IMR-90 (cell line): Measurements from ENCODE around the gene NOP10. TPM values are rescaled to one million over a fixed set of nuclear protein-coding genes. Genes with fewer than 3 reads are reported as not detected.

Experiments
- ATAC-seq: fragments of 200-7000 bp; cut with Tn5 transposase; 2 replicates; pipeline ENCODE4 v1.9.1; 2020; ENCODE audit warnings: low read depth, mild to moderate bottlenecking, moderate library complexity
- BruUV-seq: library from RNA; stranded (reverse); fragments of 400-500 nt; replicated peaks from 2 replicates; lab custom pipeline; 2021; lab: Mats Ljungman, UMichigan
- CTCF ChIA-PET: fragments of 300-600 bp; formaldehyde crosslinking; extraction: SDS; loops from one replicate; lab custom pipeline; 2021; ENCODE audit warnings: antibody characterized with exemption; lab: Yijun Ruan, JAX
- POLR2A ChIA-PET: fragments of 300-600 bp; sonication (Branson Sonifier 250); formaldehyde crosslinking; loops from one replicate; lab custom pipeline; 2022; ENCODE audit warnings: antibody characterized with exemption; ENCODE audit not compliant: unreplicated experiment; lab: Charles Lee
- DNase-seq: peaks from one replicate; pipeline ENCODE4 v3.0.0; 2013
- H2AFZ ChIP-seq: replicated peaks from 2 replicates; pipeline ENCODE3; 2013; ENCODE audit warnings: low read length, mild to moderate bottlenecking; ENCODE audit not compliant: poor library complexity
- H2AK5ac ChIP-seq: 2 replicates; pipeline ENCODE4 v1.6.1; 2013; ENCODE audit warnings: low read depth, low read length, inconsistent platforms
- H2AK9ac ChIP-seq: replicated peaks from 2 replicates; pipeline ENCODE3; 2013; ENCODE audit warnings: mild to moderate bottlenecking, low read depth, low read length, moderate library complexity; ENCODE audit not compliant: poor library complexity
- H2BK120ac ChIP-seq: 2 replicates; pipeline ENCODE4 v1.6.1; 2013; ENCODE audit warnings: low read depth, low read length, inconsistent platforms
- H2BK15ac ChIP-seq: 3 replicates; pipeline ENCODE4 v1.6.1; 2013; ENCODE audit warnings: low read depth, low read length, inconsistent platforms
- H2BK20ac ChIP-seq: 2 replicates; pipeline ENCODE4 v1.6.1; 2013; ENCODE audit warnings: low read depth, mild to moderate bottlenecking, inconsistent platforms, low read length, moderate library complexity
- H2BK5ac ChIP-seq: 2 replicates; pipeline ENCODE4 v1.6.1; 2013; ENCODE audit warnings: mild to moderate bottlenecking, low read depth, low read length, inconsistent platforms; ENCODE audit not compliant: poor library complexity, severe bottlenecking
- H3K14ac ChIP-seq: replicated peaks from 2 replicates; pipeline ENCODE4 v1.6.1; 2013; ENCODE audit warnings: low read depth, low read length, inconsistent platforms
- H3K18ac ChIP-seq: 2 replicates; pipeline ENCODE4 v1.6.1; 2013; ENCODE audit warnings: low read depth, low read length, control low read depth
- H3K23ac ChIP-seq: 2 replicates; pipeline ENCODE4 v1.6.1; 2013; ENCODE audit warnings: low read depth, low read length, inconsistent platforms
- H3K27ac ChIP-seq: 2 replicates; pipeline ENCODE4 v1.5.1; 2013; ENCODE audit warnings: mild to moderate bottlenecking, control low read depth, low read length; ENCODE audit not compliant: insufficient read depth
- H3K27me3 ChIP-seq: 2 replicates; pipeline ENCODE4 v1.6.1; 2013; ENCODE audit warnings: low read length; ENCODE audit not compliant: control insufficient read depth, insufficient read depth
- H3K36me3 ChIP-seq: 2 replicates; pipeline ENCODE4 v1.6.1; 2013; ENCODE audit warnings: low read length, mixed read lengths; ENCODE audit not compliant: control insufficient read depth, insufficient read depth
- H3K4ac ChIP-seq: 2 replicates; pipeline ENCODE4 v1.6.1; 2013; ENCODE audit warnings: low read depth, low read length, inconsistent platforms
- H3K4me1 ChIP-seq: 2 replicates; pipeline ENCODE4 v1.6.1; 2013; ENCODE audit warnings: low read length, mixed read lengths; ENCODE audit not compliant: control insufficient read depth, insufficient read depth
- H3K4me2 ChIP-seq: 2 replicates; pipeline ENCODE4 v1.6.1; 2013; ENCODE audit warnings: low read depth, mild to moderate bottlenecking, control low read depth, low read length, moderate library complexity
- H3K4me3 ChIP-seq: 2 replicates; pipeline ENCODE4 v1.5.1; 2013; ENCODE audit warnings: low read depth, mild to moderate bottlenecking, control low read depth, low read length, moderate library complexity; ENCODE audit not compliant: insufficient read depth
- H3K56ac ChIP-seq: 2 replicates; pipeline ENCODE4 v1.6.1; 2013; ENCODE audit warnings: low read length, inconsistent platforms; ENCODE audit not compliant: insufficient read depth; ENCODE audit errors: extremely low read depth
- H3K79me1 ChIP-seq, 2 experiments: 2 replicates each; pipeline ENCODE4 v1.6.1; 2013; ENCODE audit warnings: low read length in 2 of 2, inconsistent platforms in 1 of 2, low read depth in 1 of 2
- H3K9ac ChIP-seq: 2 replicates; pipeline ENCODE4 v1.6.1; 2013; ENCODE audit warnings: low read depth, low read length, control low read depth
- H3K9me1 ChIP-seq: 2 replicates; pipeline ENCODE4 v1.6.1; 2013; ENCODE audit warnings: low read length, inconsistent platforms; ENCODE audit not compliant: insufficient read depth
- H3K9me3 ChIP-seq: 2 replicates; pipeline ENCODE4 v1.6.1; 2013; ENCODE audit warnings: low read length; ENCODE audit not compliant: control insufficient read depth, insufficient read depth
- H4K20me1 ChIP-seq: 2 replicates; pipeline ENCODE4 v1.6.1; 2013; ENCODE audit warnings: low read length, inconsistent platforms; ENCODE audit not compliant: insufficient read depth
- H4K5ac ChIP-seq: 2 replicates; pipeline ENCODE4 v1.6.1; 2013; ENCODE audit warnings: mild to moderate bottlenecking, low read depth, low read length, control low read depth
- H4K8ac ChIP-seq, 2 experiments: 2 replicates each; pipeline ENCODE4 v1.6.1; 2013; ENCODE audit warnings: low read depth in 2 of 2, low read length in 2 of 2, control low read depth in 1 of 2, inconsistent platforms in 1 of 2
- H4K91ac ChIP-seq: 2 replicates; pipeline ENCODE4 v1.6.1; 2013; ENCODE audit warnings: low read depth, low read length, inconsistent platforms; ENCODE audit not compliant: insufficient read depth
- CHD1 ChIP-seq: IDR thresholded peaks from 2 replicates; pipeline ENCODE4 v1.6.1; 2012; ENCODE audit warnings: low read depth, low read length, improper control_type of control experiment
- CTCF ChIP-seq: conservative IDR thresholded peaks from 2 replicates; pipeline ENCODE4 v1.5.1; 2012; ENCODE audit warnings: mild to moderate bottlenecking, low read depth, low read length, improper control_type of control experiment
- ELK1 ChIP-seq: fragments of 150-350 bp; IDR thresholded peaks from 2 replicates; pipeline ENCODE4 v1.6.1; 2016; ENCODE audit warnings: low read depth, mild to moderate bottlenecking, low read length, moderate library complexity, borderline replicate concordance
- FOS ChIP-seq: fragments of 150-350 bp; IDR thresholded peaks from 2 replicates; pipeline ENCODE4 v1.6.1; 2016; ENCODE audit warnings: low read depth, low read length
- MAZ ChIP-seq: IDR thresholded peaks from 2 replicates; pipeline ENCODE4 v1.6.1; 2012; ENCODE audit warnings: low read depth, mild to moderate bottlenecking, low read length, improper control_type of control experiment, moderate library complexity, borderline replicate concordance
- MXI1 ChIP-seq: IDR thresholded peaks from 2 replicates; pipeline ENCODE4 v1.6.1; 2012; ENCODE audit warnings: low read depth, mild to moderate bottlenecking, low read length, moderate library complexity, borderline replicate concordance
- NFE2L2 ChIP-seq: fragments of 150-350 bp; IDR thresholded peaks from 2 replicates; pipeline ENCODE4 v1.6.1; 2016; ENCODE audit warnings: low read depth, mild to moderate bottlenecking, low read length
- RCOR1 ChIP-seq: IDR thresholded peaks from 2 replicates; pipeline ENCODE4 v1.6.1; 2012; ENCODE audit warnings: mild to moderate bottlenecking, low read length, improper control_type of control experiment; ENCODE audit not compliant: insufficient replicate concordance
- RFX5 ChIP-seq: IDR thresholded peaks from 2 replicates; pipeline ENCODE4 v1.8.0; 2012; ENCODE audit warnings: low read depth, mild to moderate bottlenecking, low read length, moderate library complexity
- WGBS, 2 experiments: methylation state at CpG; one replicate each; pipeline versions ENCODE4 v1.1.5 to v1.1.7; 2013; ENCODE audit warnings: missing lambda C conversion rate in 2 of 2; ENCODE audit not compliant: insufficient read length in 1 of 2; ENCODE audit errors: extremely low coverage in 2 of 2; 5-methylcytosine and 5-hydroxymethylcytosine counted together
- dilution Hi-C: fragments of 300-500 bp; cut with HindIII; formaldehyde crosslinking; loops from one replicate; pipeline ENCODE4 v1.14.3; 2018; ENCODE audit warnings: low sequenced_read_pairs; ENCODE audit not compliant: unreplicated experiment
- in situ Hi-C: fragments of 300-500 bp; cut with MboI; formaldehyde crosslinking; loops from 3 replicates; pipeline ENCODE4 v1.14.3; 2019; ENCODE audit warnings: low sequenced_read_pairs, inconsistent platforms, mixed read lengths
- intact Hi-C: fragments of 100-400 bp; cut with micrococcal nuclease; formaldehyde crosslinking; loops from 2 replicates; pipeline ENCODE4 v1.10.0; 2022
- polyA plus RNA-seq, 3 experiments: library from polyadenylated mRNA; depleted of rRNA; stranded (reverse); fragments of >200 nt; gene quantifications; 2 replicates each; pipeline ENCODE4 v1.2.3, GENCODE V29; 2012; ENCODE audit warnings: low replicate concordance in 1 of 3
- total RNA-seq: library from RNA; depleted of rRNA; stranded (reverse); fragments of >200 nt; gene quantifications from 2 replicates; pipeline ENCODE4 v1.2.3, GENCODE V29; 2012
- TF ChIP-seq, protein P1 (sequence below): fragments of 150-350 bp; IDR thresholded peaks from 2 replicates; pipeline ENCODE4 v1.6.1; 2017; ENCODE audit warnings: mild to moderate bottlenecking, antibody characterized with exemption, low read length, low read depth

The NOP10 gene
- total and polyA plus RNA-seq, 2 of the 4 experiments (the other 2 are of a cell fraction): 141 to 468 TPM

DNA sequence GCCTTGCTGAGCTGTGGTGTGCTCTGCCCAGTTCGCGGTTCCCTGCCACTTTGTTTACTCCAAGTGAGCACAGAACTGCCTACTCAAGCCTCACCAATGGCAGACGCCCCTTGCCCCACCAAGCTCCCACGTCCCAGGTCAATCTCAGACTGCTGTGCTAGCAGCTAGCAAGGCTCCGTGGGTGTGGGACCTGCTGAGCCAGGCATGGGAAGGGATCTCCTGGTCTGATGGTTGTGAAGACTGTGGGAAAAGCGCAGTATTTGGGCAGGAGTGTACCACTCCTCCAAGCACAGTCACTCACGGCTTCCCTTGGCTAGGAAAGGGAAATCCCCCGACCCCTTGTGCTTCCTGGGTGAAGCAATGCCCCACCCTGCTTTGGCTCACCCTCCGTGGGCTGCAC is 50.3 kb downstream of the NOP10 start:
- Histone ChIP-seq H2BK5ac (no peak overlapping the region), H3K23ac (no peak overlapping the region), H2BK20ac (no peak overlapping the region), H3K18ac (no peak overlapping the region), H3K14ac (no peak overlapping the region), H3K4me1 (no peaks in the 10 kb centered on the region; the same call in 1 of the 2 replicates), H3K27me3 (no peaks in the 10 kb centered on the region), H3K4me2 (no peak overlapping the region), H2AFZ (no peak overlapping the region), H3K27ac (no peak overlapping the region), H2AK9ac (no peak overlapping the region), H4K20me1 (no peaks in the 10 kb centered on the region; the same call in 1 of the 2 replicates), H4K5ac (no peak overlapping the region), H3K4me3 (no peak overlapping the region), H4K91ac (no peak overlapping the region), H2AK5ac (no peak overlapping the region), H3K9ac (no peak overlapping the region), H3K79me1 (peaks cover 4 to 13% of the 10 kb centered on the region in 2 experiments; a peak in 3 of 4 replicates), H4K8ac (no peak overlapping the region), H2BK120ac (no peak overlapping the region), H3K56ac (no peak overlapping the region), H3K9me1 (peaks cover 5% of the 10 kb centered on the region), H2BK15ac (no peak overlapping the region), H3K36me3 (no peaks in the 10 kb centered on the region), H3K4ac (no peak overlapping the region), H3K9me3 (no peaks in the 10 kb centered on the region)
- no peak for ATAC-seq
- intact Hi-C loops: no loop called here
- TF ChIP-seq, protein P1, sequence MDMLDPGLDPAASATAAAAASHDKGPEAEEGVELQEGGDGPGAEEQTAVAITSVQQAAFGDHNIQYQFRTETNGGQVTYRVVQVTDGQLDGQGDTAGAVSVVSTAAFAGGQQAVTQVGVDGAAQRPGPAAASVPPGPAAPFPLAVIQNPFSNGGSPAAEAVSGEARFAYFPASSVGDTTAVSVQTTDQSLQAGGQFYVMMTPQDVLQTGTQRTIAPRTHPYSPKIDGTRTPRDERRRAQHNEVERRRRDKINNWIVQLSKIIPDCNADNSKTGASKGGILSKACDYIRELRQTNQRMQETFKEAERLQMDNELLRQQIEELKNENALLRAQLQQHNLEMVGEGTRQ: no peak
- TF ChIP-seq FOS: no peak
- TF ChIP-seq NFE2L2: no peak
- TF ChIP-seq CHD1: no peak
- no peak for TF ChIP-seq RCOR1
- TF ChIP-seq RFX5: no peak
- no peak for TF ChIP-seq ELK1
- no peak for TF ChIP-seq MXI1
- no peak for TF ChIP-seq MAZ
- TF ChIP-seq CTCF: no peak
- DNase-seq: no peak
- CTCF ChIA-PET: no interaction called here
- in situ Hi-C loops: no loop called here
- dilution Hi-C loops: no loop called here
- POLR2A ChIA-PET: no interaction called here
- no CpG with 5 or more reads among the region's 9 CpGs for WGBS, 2 experiments
- BruUV-seq: no TSS peak
